HepG2 (cell line): ENCODE data around the gene AUNIP. TPM values are rescaled to one million over a fixed set of nuclear protein-coding genes. Genes with fewer than 3 reads are reported as not detected.

Experiments used
- CENPT ChIP-seq: sonication (generic); formaldehyde crosslinking; IDR thresholded peaks from 2 replicates; pipeline ENCODE4 v1.8.0; 2022; ENCODE audit warnings: low read depth, mild to moderate bottlenecking, moderate library complexity, missing genetic modification reagents
- DMTF1 ChIP-seq: sonication (generic); formaldehyde crosslinking; IDR thresholded peaks from 2 replicates; pipeline ENCODE4 v1.4.0; 2020; ENCODE audit warnings: mild to moderate bottlenecking, missing genetic modification reagents
- EED ChIP-seq: sonication (generic); formaldehyde crosslinking; IDR thresholded peaks from 2 replicates; pipeline ENCODE4 v1.5.0; 2020; ENCODE audit warnings: mild to moderate bottlenecking, missing genetic modification reagents
- FIP1L1 ChIP-seq: fragments of 200-400 bp; formaldehyde crosslinking; IDR thresholded peaks from 2 replicates; pipeline ENCODE4 v1.6.1; 2018; ENCODE audit warnings: low read depth, mild to moderate bottlenecking, low read length, moderate library complexity, borderline replicate concordance; ENCODE audit not compliant: insufficient read depth
- HMGA1 ChIP-seq: sonication (generic); formaldehyde crosslinking; conservative IDR thresholded peaks from 2 replicates; pipeline ENCODE4 v1.4.0; 2020; ENCODE audit warnings: missing genetic modification reagents
- JUND ChIP-seq: sonication (generic); formaldehyde crosslinking; IDR thresholded peaks from 2 replicates; pipeline ENCODE4 v1.8.0; 2022; ENCODE audit warnings: mild to moderate bottlenecking, missing genetic modification reagents
- MAFG ChIP-seq: sonication (generic); formaldehyde crosslinking; IDR thresholded peaks from 2 replicates; pipeline ENCODE4 v1.5.1; 2020; ENCODE audit warnings: mild to moderate bottlenecking, missing genetic modification reagents
- MAX ChIP-seq: IDR thresholded peaks from 2 replicates; pipeline ENCODE4 v1.6.1; 2012; ENCODE audit warnings: inconsistent platforms
- MAZ ChIP-seq, 2 experiments: sonication (generic) in 1 of 2; formaldehyde crosslinking in 1 of 2; IDR thresholded peaks; 2 replicates each; pipeline versions ENCODE4 v1.5.0 to v1.6.1; 2012 to 2020; ENCODE audit warnings: low read depth in 2 of 2, mild to moderate bottlenecking in 2 of 2, borderline replicate concordance in 1 of 2, improper control_type of control experiment in 1 of 2, low read length in 1 of 2, missing genetic modification reagents in 1 of 2, moderate library complexity in 1 of 2
- RBM39 ChIP-seq: fragments of 200-400 bp; formaldehyde crosslinking; IDR thresholded peaks from one replicate; pipeline ENCODE4 v1.6.1; 2018; ENCODE audit warnings: antibody characterized with exemption, mild to moderate bottlenecking, low read depth, low read length; ENCODE audit not compliant: poor library complexity, severe bottlenecking
- TEAD3 ChIP-seq: optimal IDR thresholded peaks from 2 replicates; pipeline ENCODE3; 2016; ENCODE audit warnings: borderline replicate concordance
- ZBTB25 ChIP-seq: IDR thresholded peaks from 2 replicates; pipeline ENCODE4 v1.6.1; 2018; ENCODE audit warnings: missing genetic modification reagents
- ZNF10 ChIP-seq: sonication (generic); formaldehyde crosslinking; IDR thresholded peaks from 2 replicates; pipeline ENCODE4 v1.4.0; 2020; ENCODE audit warnings: mild to moderate bottlenecking, low read depth, missing genetic modification reagents, borderline replicate concordance
- ZNF484 ChIP-seq: sonication (generic); formaldehyde crosslinking; IDR thresholded peaks from 2 replicates; pipeline ENCODE4 v1.5.1; 2020; ENCODE audit warnings: mild to moderate bottlenecking, low read depth, missing genetic modification reagents, borderline replicate concordance
- ZNF768 ChIP-seq: sonication (generic); formaldehyde crosslinking; IDR thresholded peaks from 2 replicates; pipeline ENCODE4 v1.4.0; 2020; ENCODE audit warnings: missing genetic modification reagents
- polyA plus RNA-seq, 8 experiments: library from polyadenylated mRNA; depleted of rRNA in 3 of 8; stranded (reverse) in 7 of 8; unstranded in 1 of 8; fragments of >200 nt; fragmentation: Illumina TruSeq in 4 of 8; extraction: Trizol in 4 of 8; gene quantifications; 2 replicates each; pipeline versions ENCODE4 v1.2.1 to v1.2.3, GENCODE V29; 2011 to 2016; ENCODE audit warnings: low read depth in 4 of 8, missing spikeins in 1 of 8, mixed read lengths in 1 of 8; ENCODE audit not compliant: insufficient read depth in 1 of 8
- total RNA-seq, 5 experiments: library from RNA; depleted of rRNA; stranded (reverse); fragments of >200 nt; fragmentation: Illumina TruSeq; extraction: Trizol; gene quantifications; 2 replicates each; pipeline ENCODE4 v1.2.3, GENCODE V29; 2016; ENCODE audit warnings: low read depth in 1 of 5
- TF ChIP-seq, protein P1 (sequence below): sonication (generic); formaldehyde crosslinking; conservative IDR thresholded peaks from 2 replicates; pipeline ENCODE4 v1.8.0; 2022; ENCODE audit warnings: missing genetic modification reagents
- TF ChIP-seq, protein P2 (sequence below): sonication (generic); formaldehyde crosslinking; IDR thresholded peaks from 2 replicates; pipeline ENCODE4 v1.9.0; 2021; ENCODE audit warnings: missing genetic modification reagents, mild to moderate bottlenecking, borderline replicate concordance
- TF ChIP-seq, protein P3 (sequence below): sonication (generic); formaldehyde crosslinking; conservative IDR thresholded peaks from 2 replicates; pipeline ENCODE4 v1.4.0; 2020; ENCODE audit warnings: missing genetic modification reagents

AUNIP gene
- total and polyA plus RNA-seq, 2 of the 13 experiments (the other 11 are each of a cell fraction or from before 2014, with no cell fraction given) = 3.8 to 12.3 TPM

- TF ChIP-seq HMGA1 (CRISPR knock-in tag) (no peak), ZNF10 (no peak), MAFG (no peak), EED (CRISPR knock-in tag) (no peak), JUND (CRISPR knock-in tag) (no peak), ZNF484 (no peak), RBM39 (no peak), CENPT (CRISPR knock-in tag) (no peak), ZBTB25 (CRISPR knock-in tag) (peak; percentile 76; the same call in 1 of the 2 replicates), MAX (peak; percentile 94), FIP1L1 (no peak), MAZ (IDR thresholded peaks at IDR 0.05; ENCODE audit: borderline replicate concordance, low read depth, low read length) (peak; percentile 85; the same call in 1 of the 2 replicates), MAZ (CRISPR knock-in tag; IDR thresholded peaks at IDR 0.05; ENCODE audit: low read depth) (peak; percentile 44), ZNF768 (CRISPR knock-in tag) (peak; percentile 76; the same call in 1 of the 2 replicates), DMTF1 (CRISPR knock-in tag) (no peak), TEAD3 (CRISPR knock-in tag) (peak; percentile 63)
- TF ChIP-seq, protein P1, sequence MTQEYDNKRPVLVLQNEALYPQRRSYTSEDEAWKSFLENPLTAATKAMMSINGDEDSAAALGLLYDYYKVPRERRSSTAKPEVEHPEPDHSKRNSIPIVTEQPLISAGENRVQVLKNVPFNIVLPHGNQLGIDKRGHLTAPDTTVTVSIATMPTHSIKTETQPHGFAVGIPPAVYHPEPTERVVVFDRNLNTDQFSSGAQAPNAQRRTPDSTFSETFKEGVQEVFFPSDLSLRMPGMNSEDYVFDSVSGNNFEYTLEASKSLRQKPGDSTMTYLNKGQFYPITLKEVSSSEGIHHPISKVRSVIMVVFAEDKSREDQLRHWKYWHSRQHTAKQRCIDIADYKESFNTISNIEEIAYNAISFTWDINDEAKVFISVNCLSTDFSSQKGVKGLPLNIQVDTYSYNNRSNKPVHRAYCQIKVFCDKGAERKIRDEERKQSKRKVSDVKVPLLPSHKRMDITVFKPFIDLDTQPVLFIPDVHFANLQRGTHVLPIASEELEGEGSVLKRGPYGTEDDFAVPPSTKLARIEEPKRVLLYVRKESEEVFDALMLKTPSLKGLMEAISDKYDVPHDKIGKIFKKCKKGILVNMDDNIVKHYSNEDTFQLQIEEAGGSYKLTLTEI (CRISPR knock-in tag) = no peak
- TF ChIP-seq, protein P2, sequence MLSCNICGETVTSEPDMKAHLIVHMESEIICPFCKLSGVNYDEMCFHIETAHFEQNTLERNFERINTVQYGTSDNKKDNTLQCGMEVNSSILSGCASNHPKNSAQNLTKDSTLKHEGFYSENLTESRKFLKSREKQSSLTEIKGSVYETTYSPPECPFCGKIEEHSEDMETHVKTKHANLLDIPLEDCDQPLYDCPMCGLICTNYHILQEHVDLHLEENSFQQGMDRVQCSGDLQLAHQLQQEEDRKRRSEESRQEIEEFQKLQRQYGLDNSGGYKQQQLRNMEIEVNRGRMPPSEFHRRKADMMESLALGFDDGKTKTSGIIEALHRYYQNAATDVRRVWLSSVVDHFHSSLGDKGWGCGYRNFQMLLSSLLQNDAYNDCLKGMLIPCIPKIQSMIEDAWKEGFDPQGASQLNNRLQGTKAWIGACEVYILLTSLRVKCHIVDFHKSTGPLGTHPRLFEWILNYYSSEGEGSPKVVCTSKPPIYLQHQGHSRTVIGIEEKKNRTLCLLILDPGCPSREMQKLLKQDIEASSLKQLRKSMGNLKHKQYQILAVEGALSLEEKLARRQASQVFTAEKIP (CRISPR knock-in tag) = no peak
- TF ChIP-seq, protein P3, sequence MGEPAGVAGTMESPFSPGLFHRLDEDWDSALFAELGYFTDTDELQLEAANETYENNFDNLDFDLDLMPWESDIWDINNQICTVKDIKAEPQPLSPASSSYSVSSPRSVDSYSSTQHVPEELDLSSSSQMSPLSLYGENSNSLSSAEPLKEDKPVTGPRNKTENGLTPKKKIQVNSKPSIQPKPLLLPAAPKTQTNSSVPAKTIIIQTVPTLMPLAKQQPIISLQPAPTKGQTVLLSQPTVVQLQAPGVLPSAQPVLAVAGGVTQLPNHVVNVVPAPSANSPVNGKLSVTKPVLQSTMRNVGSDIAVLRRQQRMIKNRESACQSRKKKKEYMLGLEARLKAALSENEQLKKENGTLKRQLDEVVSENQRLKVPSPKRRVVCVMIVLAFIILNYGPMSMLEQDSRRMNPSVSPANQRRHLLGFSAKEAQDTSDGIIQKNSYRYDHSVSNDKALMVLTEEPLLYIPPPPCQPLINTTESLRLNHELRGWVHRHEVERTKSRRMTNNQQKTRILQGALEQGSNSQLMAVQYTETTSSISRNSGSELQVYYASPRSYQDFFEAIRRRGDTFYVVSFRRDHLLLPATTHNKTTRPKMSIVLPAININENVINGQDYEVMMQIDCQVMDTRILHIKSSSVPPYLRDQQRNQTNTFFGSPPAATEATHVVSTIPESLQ (CRISPR knock-in tag) = no peak
Observed at GRCh38 chr1:25858906-25859789, at the start of gene AUNIP (continued).
